GM12878 (cell line): ENCODE results near the gene ROR2. TPM values are rescaled to one million over a fixed set of nuclear protein-coding genes. Genes with fewer than 3 reads are reported as not detected.

ENCODE experiments used
- ATAC-seq: fragments of 200-7000 bp; cut with Tn5 transposase; 3 replicates; pipeline ENCODE4 v1.9.1; 2020; ENCODE audit warnings: mild to moderate bottlenecking, moderate library complexity
- BruUV-seq: library from RNA; stranded (reverse); fragments of 400-500 nt; replicated peaks from 2 replicates; lab custom pipeline; 2021; lab: Mats Ljungman, UMichigan
- CTCF ChIA-PET: fragments of 300-600 bp; sonication (Branson Sonifier 250); formaldehyde crosslinking; extraction: SDS; loops from one replicate; lab custom pipeline; 2021; ENCODE audit warnings: inconsistent platforms; lab: Yijun Ruan, JAX
- POLR2A ChIA-PET: fragments of 350-600 bp; formaldehyde crosslinking; extraction: SDS; loops from one replicate; lab custom pipeline; 2021; ENCODE audit warnings: inconsistent platforms; lab: Charles Lee
- RAD21 ChIA-PET: fragments of 300-600 bp; sonication (Branson Sonifier 250); formaldehyde crosslinking; loops from one replicate; lab custom pipeline; 2023; ENCODE audit warnings: antibody characterized with exemption; ENCODE audit not compliant: unreplicated experiment; lab: Charles Lee
- SMC1A ChIA-PET: fragments of 300-600 bp; sonication (Branson Sonifier 250); formaldehyde crosslinking; loops from one replicate; lab custom pipeline; 2023; ENCODE audit not compliant: unreplicated experiment, uncharacterized antibody; lab: Charles Lee
- DNase-seq: peaks from one replicate; pipeline ENCODE4 v3.0.0-alpha.2; 2011; ENCODE audit warnings: low read depth, low spot score
- FAIRE-seq: peaks from 3 replicates; lab custom pipeline; 2011; peaks lifted over from hg19 to GRCh38; lab: Jason Lieb, UNC
- H2AFZ ChIP-seq: 2 replicates; pipeline ENCODE4 v1.6.0; 2011; ENCODE audit warnings: low read depth, low read length, control low read depth; ENCODE audit not compliant: control insufficient read depth
- H3K27ac ChIP-seq: 2 replicates; pipeline ENCODE4 v1.5.1; 2011; ENCODE audit warnings: control low read depth; ENCODE audit not compliant: control insufficient read depth, insufficient read depth
- H3K27me3 ChIP-seq, 2 experiments: replicated peaks in 1 of 2; 2 replicates each; pipeline versions ENCODE4 v1.6.0 to v1.6.1; 2011; ENCODE audit warnings: low read length in 1 of 2; ENCODE audit not compliant: control insufficient read depth in 2 of 2, insufficient read depth in 2 of 2
- H3K36me3 ChIP-seq, 2 experiments: 2 replicates each; pipeline ENCODE4 v1.5.1; 2011; ENCODE audit warnings: low read length in 1 of 2; ENCODE audit not compliant: control insufficient read depth in 2 of 2, insufficient read depth in 2 of 2
- H3K4me1 ChIP-seq: 2 replicates; pipeline ENCODE4 v1.6.1; 2011; ENCODE audit warnings: mild to moderate bottlenecking, low read length, moderate library complexity, mixed read lengths; ENCODE audit not compliant: control insufficient read depth, insufficient read depth
- H3K4me2 ChIP-seq: 2 replicates; pipeline ENCODE4 v1.6.0; 2011; ENCODE audit warnings: control low read depth; ENCODE audit not compliant: control insufficient read depth, insufficient read depth
- H3K4me3 ChIP-seq: fragments of 200-600 bp; sonication (generic); 2 replicates; pipeline ENCODE4 v1.5.1; 2016
- H3K79me2 ChIP-seq: 2 replicates; pipeline ENCODE4 v1.6.0; 2011; ENCODE audit warnings: low read length; ENCODE audit not compliant: control insufficient read depth, insufficient read depth
- H3K9ac ChIP-seq: 2 replicates; pipeline ENCODE4 v1.8.0; 2011; ENCODE audit warnings: low read length, control low read depth, mixed read lengths; ENCODE audit not compliant: control insufficient read depth, insufficient read depth
- H3K9me3 ChIP-seq: replicated peaks from 3 replicates; pipeline ENCODE4 v1.5.1; 2011; ENCODE audit warnings: mild to moderate bottlenecking, low read length; ENCODE audit not compliant: control insufficient read depth, insufficient read depth
- H4K20me1 ChIP-seq: 2 replicates; pipeline ENCODE4 v1.6.0; 2011; ENCODE audit not compliant: control insufficient read depth, insufficient read depth
- DPF2 ChIP-seq: fragments of 450-650 bp; IDR thresholded peaks from 2 replicates; pipeline ENCODE4 v1.6.1; 2017; ENCODE audit warnings: mild to moderate bottlenecking
- ESRRA ChIP-seq: IDR thresholded peaks from 2 replicates; pipeline ENCODE4 v1.6.1; 2012; ENCODE audit warnings: mild to moderate bottlenecking, low read length, improper control_type of control experiment
- FOS ChIP-seq: IDR thresholded peaks from 3 replicates; pipeline ENCODE4 v1.6.1; 2011; ENCODE audit warnings: borderline replicate concordance; ENCODE audit not compliant: insufficient read length; ENCODE audit errors: extremely low read depth
- KAT2A ChIP-seq: conservative IDR thresholded peaks from 2 replicates; pipeline ENCODE4 v1.6.1; 2011; ENCODE audit warnings: low read depth, low read length; ENCODE audit not compliant: control insufficient read depth
- MEF2A ChIP-seq: IDR thresholded peaks from 2 replicates; pipeline ENCODE4 v1.6.1; 2011; ENCODE audit warnings: low read depth, mild to moderate bottlenecking, low read length, moderate library complexity; ENCODE audit not compliant: insufficient read depth
- MTA3 ChIP-seq: IDR thresholded peaks from 2 replicates; pipeline ENCODE4 v1.6.1; 2012; ENCODE audit warnings: low read length, inconsistent platforms, borderline replicate concordance
- NFYB ChIP-seq: IDR thresholded peaks from 2 replicates; pipeline ENCODE4 v1.6.1; 2011; ENCODE audit warnings: low read depth, mild to moderate bottlenecking, low read length, improper control_type of control experiment, moderate library complexity; ENCODE audit not compliant: insufficient read depth
- NR2C2 ChIP-seq: IDR thresholded peaks from 2 replicates; pipeline ENCODE4 v1.6.1; 2011; ENCODE audit warnings: borderline replicate concordance, low read depth; ENCODE audit not compliant: control insufficient read depth, insufficient read length
- RBBP5 ChIP-seq: fragments of 200-600 bp; sonication (generic); conservative IDR thresholded peaks from 2 replicates; pipeline ENCODE4 v1.6.1; 2016
- RUNX3 ChIP-seq: IDR thresholded peaks from 2 replicates; pipeline ENCODE4 v1.6.1; 2012; ENCODE audit warnings: low read length, inconsistent platforms
- TAF1 ChIP-seq: IDR thresholded peaks from 2 replicates; pipeline ENCODE4 v1.6.1; 2011; ENCODE audit warnings: mild to moderate bottlenecking, low read depth, low read length, borderline replicate concordance
- YY1 ChIP-seq: IDR thresholded peaks from 2 replicates; pipeline ENCODE4 v1.6.1; 2011; ENCODE audit warnings: low read depth, mild to moderate bottlenecking, low read length
- ZBED1 ChIP-seq: IDR thresholded peaks from 2 replicates; pipeline ENCODE4 v1.6.1; 2016; ENCODE audit warnings: borderline replicate concordance
- ZNF274 ChIP-seq: IDR thresholded peaks from one replicate; pipeline ENCODE4 v1.8.0; 2011; ENCODE audit not compliant: insufficient read length, insufficient read depth
- WGBS: methylation state at CpG from one replicate; pipeline ENCODE4 v1.1.6; 2016; ENCODE audit warnings: low lambda C conversion rate; ENCODE audit not compliant: insufficient replicate concordance, insufficient coverage; ENCODE audit errors: missing lambda C conversion rate; 5-methylcytosine and 5-hydroxymethylcytosine counted together
- in situ Hi-C: fragments of 300-500 bp; cut with MboI; formaldehyde crosslinking; loops from 9 replicates; pipeline ENCODE4 v1.14.3; 2018; ENCODE audit warnings: mixed read lengths
- intact Hi-C: fragments of 100-400 bp; cut with micrococcal nuclease; formaldehyde crosslinking; loops from one replicate; pipeline ENCODE4 v1.14.2; 2022; ENCODE audit not compliant: unreplicated experiment
- polyA plus RNA-seq, 11 experiments: library from polyadenylated mRNA; depleted of rRNA in 4 of 11; unstranded in 6 of 11; stranded (reverse) in 5 of 11; fragments of >200 nt; fragmentation: Nextera tagmentation in 4 of 11; fragmentation: Illumina TruSeq in 1 of 11; extraction: Ambion mirVana in 4 of 11; extraction: Trizol in 1 of 11; gene quantifications; 1 replicate in 1 of 11; 2 replicates in 10 of 11; pipeline versions ENCODE4 v1.2.1 to v1.2.3, GENCODE V29; 2011 to 2016; ENCODE audit warnings: inconsistent platforms in 2 of 11, missing spikeins in 2 of 11, low read depth in 1 of 11
- total RNA-seq, 4 experiments: library from RNA; depleted of rRNA in 3 of 4; stranded (reverse); fragments of >200 nt in 3 of 4; fragmentation: Illumina TruSeq in 1 of 4; extraction: Trizol in 1 of 4; gene quantifications; 2 replicates each; pipeline versions ENCODE4 v1.2.1 to v1.2.3, GENCODE V29; 2013 to 2021
- TF ChIP-seq, protein P1 (sequence below): IDR thresholded peaks from 2 replicates; pipeline ENCODE4 v1.6.1; 2012; ENCODE audit warnings: improper control_type of control experiment, low read depth, low read length; ENCODE audit not compliant: insufficient replicate concordance
- TF ChIP-seq, protein P2 (sequence below): IDR thresholded peaks from 2 replicates; pipeline ENCODE4 v1.6.1; 2012; ENCODE audit warnings: low read depth, low read length, improper control_type of control experiment

The ROR2 gene
- total and polyA plus RNA-seq, 10 of the 15 experiments (the other 5 are each of a cell fraction or from before 2014, with no cell fraction given): 0.03 to 0.05 TPM; not detected in 8

DNA sequence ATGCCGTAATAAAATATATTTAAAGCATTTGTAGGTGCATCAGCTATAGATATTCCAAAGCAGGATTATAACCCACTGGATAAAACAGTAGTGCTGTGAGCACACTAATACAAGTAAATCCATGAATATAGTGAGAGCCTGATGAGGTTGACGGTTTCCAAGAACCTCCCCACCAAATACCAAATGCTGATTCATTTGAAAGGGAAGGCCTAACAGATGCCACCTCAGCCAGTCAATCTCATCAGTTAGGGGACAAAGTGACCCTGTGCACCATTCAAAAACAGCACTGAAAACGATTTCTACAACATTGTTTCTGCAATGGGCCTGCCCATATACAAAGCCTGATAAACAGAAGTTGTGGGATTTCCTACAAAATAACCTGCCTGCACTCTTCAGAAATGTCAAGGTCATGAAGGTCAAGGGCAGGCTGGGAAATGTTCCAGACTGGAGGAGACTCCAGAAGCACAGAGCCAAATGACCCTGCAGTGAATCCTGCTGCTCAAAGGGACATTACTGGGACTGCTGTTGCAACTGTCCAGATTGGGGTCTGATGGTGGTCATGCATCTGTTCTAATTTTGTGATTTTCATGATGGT lies 69.6 kb downstream of the ROR2 start (continued):
- TF ChIP-seq NR2C2 (no peak), MEF2A (no peak), TAF1 (no peak), ESRRA (no peak), ZBED1 (no peak), YY1 (no peak), DPF2 (no peak), KAT2A (no peak)
- TF ChIP-seq, all 136 proteins: peak for 0

DNA sequence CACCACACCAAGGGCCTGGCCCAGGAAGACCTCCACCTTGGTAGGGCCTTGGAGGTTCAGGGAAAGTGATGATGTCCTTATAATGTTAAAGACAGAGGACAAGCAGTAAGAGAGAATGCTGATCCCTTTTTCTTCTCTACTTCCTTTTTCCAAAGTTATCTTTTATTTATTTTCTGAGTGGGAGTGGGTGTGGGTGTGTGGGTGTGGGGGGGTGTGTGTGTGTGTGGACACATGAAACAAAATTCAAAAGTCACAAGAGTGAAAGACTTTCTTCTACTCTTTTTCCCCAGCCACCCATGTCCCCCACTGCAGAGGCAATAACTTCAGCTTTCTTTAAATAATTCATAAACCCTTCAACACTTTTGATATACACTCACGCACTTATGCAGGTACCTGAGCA lies 70.8 kb downstream of the ROR2 start:
- H3K36me3 ChIP-seq: no peaks in the 10 kb centered on the region
- DNase-seq (no peak), FAIRE-seq (no peak), ATAC-seq (no peak)
- H3K9ac ChIP-seq: no peak overlapping the region
- ChIA-PET SMC1A (no interaction called here), RAD21 (no interaction called here), POLR2A (no interaction called here), CTCF (no interaction called here)
- no peak overlapping the region for H3K4me3 ChIP-seq
- intact Hi-C loops (no loop called here), in situ Hi-C loops (no loop called here)
- no peak overlapping the region for H2AFZ ChIP-seq
- H4K20me1 ChIP-seq: no peaks in the 10 kb centered on the region
- no TSS peak for BruUV-seq
- H3K9me3 ChIP-seq: no peaks in the 10 kb centered on the region
- H3K79me2 ChIP-seq: no peaks in the 10 kb centered on the region
- TF ChIP-seq FOS: no peak
- no peak for TF ChIP-seq ZNF274
- TF ChIP-seq MTA3: no peak
- TF ChIP-seq RUNX3: no peak
- no peak for TF ChIP-seq RBBP5
- TF ChIP-seq, protein P1, sequence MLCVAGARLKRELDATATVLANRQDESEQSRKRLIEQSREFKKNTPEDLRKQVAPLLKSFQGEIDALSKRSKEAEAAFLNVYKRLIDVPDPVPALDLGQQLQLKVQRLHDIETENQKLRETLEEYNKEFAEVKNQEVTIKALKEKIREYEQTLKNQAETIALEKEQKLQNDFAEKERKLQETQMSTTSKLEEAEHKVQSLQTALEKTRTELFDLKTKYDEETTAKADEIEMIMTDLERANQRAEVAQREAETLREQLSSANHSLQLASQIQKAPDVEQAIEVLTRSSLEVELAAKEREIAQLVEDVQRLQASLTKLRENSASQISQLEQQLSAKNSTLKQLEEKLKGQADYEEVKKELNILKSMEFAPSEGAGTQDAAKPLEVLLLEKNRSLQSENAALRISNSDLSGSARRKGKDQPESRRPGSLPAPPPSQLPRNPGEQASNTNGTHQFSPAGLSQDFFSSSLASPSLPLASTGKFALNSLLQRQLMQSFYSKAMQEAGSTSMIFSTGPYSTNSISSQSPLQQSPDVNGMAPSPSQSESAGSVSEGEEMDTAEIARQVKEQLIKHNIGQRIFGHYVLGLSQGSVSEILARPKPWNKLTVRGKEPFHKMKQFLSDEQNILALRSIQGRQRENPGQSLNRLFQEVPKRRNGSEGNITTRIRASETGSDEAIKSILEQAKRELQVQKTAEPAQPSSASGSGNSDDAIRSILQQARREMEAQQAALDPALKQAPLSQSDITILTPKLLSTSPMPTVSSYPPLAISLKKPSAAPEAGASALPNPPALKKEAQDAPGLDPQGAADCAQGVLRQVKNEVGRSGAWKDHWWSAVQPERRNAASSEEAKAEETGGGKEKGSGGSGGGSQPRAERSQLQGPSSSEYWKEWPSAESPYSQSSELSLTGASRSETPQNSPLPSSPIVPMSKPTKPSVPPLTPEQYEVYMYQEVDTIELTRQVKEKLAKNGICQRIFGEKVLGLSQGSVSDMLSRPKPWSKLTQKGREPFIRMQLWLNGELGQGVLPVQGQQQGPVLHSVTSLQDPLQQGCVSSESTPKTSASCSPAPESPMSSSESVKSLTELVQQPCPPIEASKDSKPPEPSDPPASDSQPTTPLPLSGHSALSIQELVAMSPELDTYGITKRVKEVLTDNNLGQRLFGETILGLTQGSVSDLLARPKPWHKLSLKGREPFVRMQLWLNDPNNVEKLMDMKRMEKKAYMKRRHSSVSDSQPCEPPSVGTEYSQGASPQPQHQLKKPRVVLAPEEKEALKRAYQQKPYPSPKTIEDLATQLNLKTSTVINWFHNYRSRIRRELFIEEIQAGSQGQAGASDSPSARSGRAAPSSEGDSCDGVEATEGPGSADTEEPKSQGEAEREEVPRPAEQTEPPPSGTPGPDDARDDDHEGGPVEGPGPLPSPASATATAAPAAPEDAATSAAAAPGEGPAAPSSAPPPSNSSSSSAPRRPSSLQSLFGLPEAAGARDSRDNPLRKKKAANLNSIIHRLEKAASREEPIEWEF: no peak
- no peak for TF ChIP-seq NFYB
- TF ChIP-seq, protein P2, sequence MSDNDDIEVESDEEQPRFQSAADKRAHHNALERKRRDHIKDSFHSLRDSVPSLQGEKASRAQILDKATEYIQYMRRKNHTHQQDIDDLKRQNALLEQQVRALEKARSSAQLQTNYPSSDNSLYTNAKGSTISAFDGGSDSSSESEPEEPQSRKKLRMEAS: no peak
- no peak for TF ChIP-seq ESRRA
- no peak overlapping the region for H3K4me2 ChIP-seq
- H3K27ac ChIP-seq: no peak overlapping the region
- H3K4me1 ChIP-seq: no peaks in the 10 kb centered on the region
- peaks cover 0 to 4% of the 10 kb centered on the region in 2 experiments; a peak in 3 of 4 replicates for H3K27me3 ChIP-seq
- 79% methylated on average over 1 of the region's 1 CpG for WGBS
